H1 (cell line): Measurements from ENCODE around the gene FOXK1. TPM values are rescaled to one million over a fixed set of nuclear protein-coding genes. Genes with fewer than 3 reads are reported as not detected.

Experiments
- CTCF ChIA-PET: fragments of 300-600 bp; sonication (Branson Sonifier 250); formaldehyde crosslinking; loops from one replicate; lab custom pipeline; 2021; ENCODE audit not compliant: partially characterized antibody; lab: Charles Lee
- POLR2A ChIA-PET: fragments of 300-600 bp; sonication (Branson Sonifier 250); formaldehyde crosslinking; loops from one replicate; lab custom pipeline; 2021; ENCODE audit warnings: inconsistent platforms; ENCODE audit not compliant: partially characterized antibody; lab: Charles Lee
- DNase-seq, 2 experiments: peaks; one replicate each; pipeline versions ENCODE4 v3.0.0 to v3.0.0-alpha.2; 2010 to 2022; ENCODE audit warnings: low spot score in 2 of 2, low read depth in 1 of 2, mixed read lengths in 1 of 2
- FAIRE-seq: peaks from 2 replicates; lab custom pipeline; 2011; peaks lifted over from hg19 to GRCh38; lab: Jason Lieb, UNC
- H2AFZ ChIP-seq: 2 replicates; pipeline ENCODE4 v1.8.1; 2012; ENCODE audit warnings: low read length, inconsistent platforms
- H2AK5ac ChIP-seq: 2 replicates; pipeline ENCODE4 v1.6.1; 2013; ENCODE audit warnings: low read depth, low read length
- H2BK120ac ChIP-seq: replicated peaks from 2 replicates; pipeline ENCODE3; 2013; ENCODE audit warnings: low read depth, low read length, inconsistent platforms
- H2BK12ac ChIP-seq: 2 replicates; pipeline ENCODE4 v1.6.1; 2013; ENCODE audit warnings: low read depth, low read length
- H2BK15ac ChIP-seq: 2 replicates; pipeline ENCODE4 v1.6.1; 2013; ENCODE audit warnings: low read length
- H2BK20ac ChIP-seq: 2 replicates; pipeline ENCODE4 v1.6.1; 2013; ENCODE audit warnings: low read length
- H2BK5ac ChIP-seq: 2 replicates; pipeline ENCODE4 v1.6.1; 2013; ENCODE audit warnings: low read depth, low read length
- H3K14ac ChIP-seq: 2 replicates; pipeline ENCODE4 v1.6.1; 2013; ENCODE audit warnings: inconsistent platforms; ENCODE audit not compliant: insufficient read length
- H3K18ac ChIP-seq: 2 replicates; pipeline ENCODE4 v1.6.1; 2013; ENCODE audit warnings: low read length; ENCODE audit errors: extremely low read depth
- H3K23ac ChIP-seq: 2 replicates; pipeline ENCODE4 v1.6.1; 2013; ENCODE audit warnings: inconsistent platforms; ENCODE audit not compliant: insufficient read length
- H3K23me2 ChIP-seq: 2 replicates; pipeline ENCODE4 v1.6.1; 2013; ENCODE audit warnings: low read depth, low read length
- H3K27ac ChIP-seq: 2 replicates; pipeline ENCODE4 v1.6.1; 2011; ENCODE audit warnings: low read depth, low read length, inconsistent platforms
- H3K27me3 ChIP-seq, 4 experiments: replicated peaks in 1 of 4; 1 replicate in 1 of 4; 2 replicates in 3 of 4; pipeline versions ENCODE4 v1.6.1 to v1.8.1; 2011 to 2013; ENCODE audit warnings: low read length in 3 of 4, mild to moderate bottlenecking in 3 of 4, inconsistent platforms in 2 of 4, mixed read lengths in 2 of 4, moderate library complexity in 1 of 4; ENCODE audit not compliant: control insufficient read depth in 3 of 4, insufficient read depth in 3 of 4; ENCODE audit errors: extremely low read depth in 1 of 4
- H3K36me3 ChIP-seq, 4 experiments: 2 replicates each; pipeline versions ENCODE4 v1.6.1 to v1.8.1; 2011 to 2013; ENCODE audit warnings: mild to moderate bottlenecking in 4 of 4, low read length in 3 of 4, moderate library complexity in 2 of 4, control low read depth in 1 of 4, inconsistent platforms in 1 of 4; ENCODE audit not compliant: insufficient read depth in 4 of 4, control insufficient read depth in 2 of 4
- H3K4ac ChIP-seq: replicated peaks from 2 replicates; pipeline ENCODE3; 2013; ENCODE audit warnings: low read length, low read depth, mixed read lengths, inconsistent platforms; ENCODE audit not compliant: insufficient read length
- H3K4me1 ChIP-seq, 4 experiments: replicated peaks in 1 of 4; 1 replicate in 1 of 4; 2 replicates in 3 of 4; pipeline versions ENCODE4 v1.6.1 to v1.8.1; 2011 to 2013; ENCODE audit warnings: low read length in 3 of 4, inconsistent platforms in 2 of 4, mixed read lengths in 1 of 4; ENCODE audit not compliant: insufficient read depth in 4 of 4, control insufficient read depth in 3 of 4
- H3K4me2 ChIP-seq, 2 experiments: 2 replicates each; pipeline versions ENCODE4 v1.6.1 to v1.8.1; 2011 to 2013; ENCODE audit warnings: low read depth in 2 of 2, low read length in 2 of 2, control low read depth in 1 of 2, inconsistent platforms in 1 of 2, mild to moderate bottlenecking in 1 of 2; ENCODE audit not compliant: insufficient read depth in 1 of 2
- H3K4me3 ChIP-seq, 4 experiments: fragments of 200-600, 300-600 bp in 1 of 4; sonication (generic), shearing (Covaris generic), sonication (Bioruptor Twin) in 1 of 4; 2 replicates each; pipeline versions ENCODE4 v1.5.1 to v1.8.1; 2011 to 2016; ENCODE audit warnings: low read length in 4 of 4, low read depth in 3 of 4, control low read depth in 2 of 4, inconsistent platforms in 2 of 4, mild to moderate bottlenecking in 2 of 4, mixed read lengths in 1 of 4, moderate library complexity in 1 of 4; ENCODE audit not compliant: insufficient read depth in 2 of 4; ENCODE audit errors: extremely low read depth in 1 of 4
- H3K56ac ChIP-seq: replicated peaks from 2 replicates; pipeline ENCODE3; 2013; ENCODE audit warnings: low read depth, mild to moderate bottlenecking, mixed read lengths, low read length, inconsistent platforms; ENCODE audit not compliant: insufficient read length
- H3K79me1 ChIP-seq: 2 replicates; pipeline ENCODE4 v1.6.1; 2013; ENCODE audit warnings: low read depth, low read length, control low read depth
- H3K79me2 ChIP-seq, 2 experiments: 2 replicates each; pipeline versions ENCODE4 v1.6.1 to v1.8.1; 2012 to 2013; ENCODE audit warnings: low read length in 2 of 2, mild to moderate bottlenecking in 2 of 2, inconsistent platforms in 1 of 2; ENCODE audit not compliant: insufficient read depth in 2 of 2, control insufficient read depth in 1 of 2
- H3K9ac ChIP-seq, 4 experiments: replicated peaks in 1 of 4; 1 replicate in 1 of 4; 2 replicates in 3 of 4; pipeline versions ENCODE4 v1.6.1 to v1.8.1; 2011 to 2013; ENCODE audit warnings: low read depth in 3 of 4, low read length in 3 of 4, control low read depth in 2 of 4, mild to moderate bottlenecking in 2 of 4, moderate library complexity in 2 of 4, inconsistent platforms in 1 of 4; ENCODE audit errors: extremely low read depth in 1 of 4
- H3K9me3 ChIP-seq, 2 experiments: 2 replicates each; pipeline versions ENCODE4 v1.6.1 to v1.8.1; 2012 to 2013; ENCODE audit warnings: mild to moderate bottlenecking in 2 of 2, moderate library complexity in 2 of 2, control low read depth in 1 of 2, inconsistent platforms in 1 of 2, low read depth in 1 of 2, low read length in 1 of 2, mixed read lengths in 1 of 2; ENCODE audit not compliant: insufficient read depth in 2 of 2
- H4K20me1 ChIP-seq, 2 experiments: replicated peaks in 1 of 2; 2 replicates each; pipeline versions ENCODE3 to v1.8.1; 2011 to 2013; ENCODE audit warnings: inconsistent platforms in 2 of 2, low read length in 2 of 2, mild to moderate bottlenecking in 1 of 2; ENCODE audit not compliant: insufficient read depth in 2 of 2, control insufficient read depth in 1 of 2
- H4K5ac ChIP-seq: 2 replicates; pipeline ENCODE4 v1.6.1; 2013; ENCODE audit warnings: low read length, low read depth, mixed read lengths, inconsistent platforms; ENCODE audit not compliant: insufficient read length
- H4K8ac ChIP-seq: 2 replicates; pipeline ENCODE4 v1.8.0; 2013; ENCODE audit warnings: mild to moderate bottlenecking, moderate library complexity, low read length, inconsistent platforms; ENCODE audit not compliant: insufficient read depth; ENCODE audit errors: extremely low read depth
- H4K91ac ChIP-seq: replicated peaks from 2 replicates; pipeline ENCODE3; 2013; ENCODE audit warnings: low read length, mixed read lengths, inconsistent platforms; ENCODE audit not compliant: insufficient read length
- CHD2 ChIP-seq: IDR thresholded peaks from 2 replicates; pipeline ENCODE4 v1.6.1; 2012; ENCODE audit warnings: low read length, improper control_type of control experiment
- CTCF ChIP-seq, 3 experiments: IDR thresholded peaks; 1 replicate in 2 of 3; 2 replicates in 1 of 3; pipeline versions ENCODE4 v1.5.1 to v1.6.1; 2011; ENCODE audit warnings: low read length in 3 of 3, mild to moderate bottlenecking in 3 of 3, inconsistent platforms in 2 of 3, low read depth in 1 of 3, moderate library complexity in 1 of 3; ENCODE audit not compliant: insufficient read depth in 1 of 3; ENCODE audit errors: control extremely low read depth in 1 of 3
- E2F6 ChIP-seq: IDR thresholded peaks from 2 replicates; pipeline ENCODE4 v1.6.1; 2012; ENCODE audit warnings: inconsistent platforms
- EP300 ChIP-seq, 2 experiments: IDR thresholded peaks; 1 replicate in 1 of 2; 2 replicates in 1 of 2; pipeline ENCODE4 v1.6.1; 2011 to 2012; ENCODE audit warnings: low read depth in 2 of 2, low read length in 2 of 2, mild to moderate bottlenecking in 2 of 2, borderline replicate concordance in 1 of 2, inconsistent platforms in 1 of 2, moderate library complexity in 1 of 2
- HDAC2 ChIP-seq, 2 experiments: fragments of 300-600 bp in 1 of 2; sonication (generic) in 1 of 2; IDR thresholded peaks; 2 replicates each; pipeline ENCODE4 v1.6.1; 2011 to 2012; ENCODE audit warnings: low read depth in 2 of 2, low read length in 2 of 2, mild to moderate bottlenecking in 2 of 2, moderate library complexity in 2 of 2, borderline replicate concordance in 1 of 2, inconsistent platforms in 1 of 2
- POLR2AphosphoS5 ChIP-seq: IDR thresholded peaks from 2 replicates; pipeline ENCODE4 v1.6.1; 2011; ENCODE audit warnings: low read depth, low read length
- WGBS, 2 experiments: shearing (Covaris generic) in 1 of 2; methylation state at CpG; one replicate each; pipeline versions ENCODE4 v1.1.6 to v1.1.7; 2013 to 2015; ENCODE audit warnings: low lambda C conversion rate in 2 of 2, mixed read lengths in 2 of 2, inconsistent platforms in 1 of 2, low coverage in 1 of 2, missing lambda C conversion rate in 1 of 2; ENCODE audit not compliant: insufficient replicate concordance in 2 of 2, insufficient coverage in 1 of 2, insufficient read length in 1 of 2; ENCODE audit errors: extremely low coverage in 1 of 2, missing lambda C conversion rate in 1 of 2; 5-methylcytosine and 5-hydroxymethylcytosine counted together
- polyA plus RNA-seq, 7 experiments: library from polyadenylated mRNA; depleted of rRNA in 3 of 7; stranded (reverse) in 5 of 7; unstranded in 2 of 7; fragments of >200 nt in 5 of 7; fragments of 200-250 nt in 2 of 7; gene quantifications; 1 replicate in 5 of 7; 2 replicates in 1 of 7; 4 replicates in 1 of 7; pipeline versions ENCODE4 v1.2.1 to v1.2.3, GENCODE V29; 2011 to 2013; ENCODE audit warnings: missing spikeins in 2 of 7, mixed read lengths in 2 of 7
- total RNA-seq: library from RNA; stranded (reverse); fragmentation: NEBNext Ultra II Directional; extraction: Animal tissue kit (Norgen Biotek cat#: 25700); gene quantifications from 2 replicates; pipeline ENCODE4 v1.2.1, GENCODE V29; 2021

The FOXK1 gene
- total and polyA plus RNA-seq, 2 of the 8 experiments (the other 6 are each of a cell fraction or from before 2014, with no cell fraction given): 2.0 to 8.5 TPM

DNA sequence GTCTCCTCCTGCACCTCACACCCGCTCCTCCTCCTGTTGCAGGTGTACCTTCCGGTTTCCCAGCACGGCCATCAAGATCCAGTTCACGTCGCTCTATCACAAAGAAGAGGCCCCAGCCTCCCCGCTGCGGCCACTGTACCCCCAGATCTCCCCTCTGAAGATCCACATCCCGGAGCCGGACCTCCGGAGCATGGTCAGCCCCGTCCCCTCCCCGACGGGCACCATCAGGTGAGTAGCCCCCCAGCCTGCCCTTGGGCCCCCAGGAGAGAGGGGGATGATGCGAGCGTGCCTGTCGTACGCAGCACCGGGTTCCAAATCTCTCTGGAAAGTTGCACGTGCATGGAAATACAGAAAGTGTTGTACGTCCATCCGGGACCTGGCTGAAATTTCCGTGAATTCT, 58.7 kb downstream of the FOXK1 start:
- no peak overlapping the region for H3K27ac ChIP-seq
- H3K4me3 ChIP-seq: no peak overlapping the region
- no peaks in the 10 kb centered on the region for H3K23me2 ChIP-seq
- H3K9me3 ChIP-seq: no peaks in the 10 kb centered on the region
- H4K91ac ChIP-seq: no peak overlapping the region
- no peak overlapping the region for H3K56ac ChIP-seq
- no peak overlapping the region for H2AK5ac ChIP-seq
- no peak overlapping the region for H4K8ac ChIP-seq
- CTCF ChIA-PET: interaction anchor here (0.6 to 0.7 kb wide), 2 partner anchors 434 to 488 kb away, joined by 3 read pairs; no protein-coding TSS in a partner anchor
- no peak overlapping the region for H2BK20ac ChIP-seq
- peaks cover 3 to 46% (median 31%) of the 10 kb centered on the region in 4 experiments for H3K27me3 ChIP-seq
- H3K36me3 ChIP-seq: no peaks in the 10 kb centered on the region
- H3K18ac ChIP-seq: no peak overlapping the region
- H2BK120ac ChIP-seq: no peak overlapping the region
- no peak overlapping the region for H2AFZ ChIP-seq
- DNase-seq: no peak
- H3K4me2 ChIP-seq: no peak overlapping the region
- 94% methylated on average over 13 of the region's 22 CpGs; no CpG with 5 or more reads in 1 of the 2 experiments for WGBS, 2 experiments
- no peak overlapping the region for H3K4ac ChIP-seq
- FAIRE-seq: no peak
- peaks cover 10 to 21% of the 10 kb centered on the region in 2 experiments for H4K20me1 ChIP-seq
- no peak overlapping the region for H2BK15ac ChIP-seq
- H3K79me2 ChIP-seq: no peaks in the 10 kb centered on the region
- H2BK5ac ChIP-seq: no peak overlapping the region
- H2BK12ac ChIP-seq: no peak overlapping the region
- no peak overlapping the region for H3K23ac ChIP-seq
- H3K79me1 ChIP-seq: peaks cover 4% of the 10 kb centered on the region; the same call in 1 of the 2 replicates
- peaks cover 4 to 12% (median 8%) of the 10 kb centered on the region in 4 experiments for H3K4me1 ChIP-seq
- no peak overlapping the region for H4K5ac ChIP-seq
- TF ChIP-seq CHD2 (no peak), HDAC2 (IDR thresholded peaks at IDR 0.05; ENCODE audit: borderline replicate concordance in 1 of 2, low read depth in 2 of 2, low read length in 2 of 2) (no peak), EP300 (IDR thresholded peaks at IDR 0.05; ENCODE audit: borderline replicate concordance in 1 of 2, low read depth in 2 of 2, low read length in 2 of 2) (no peak), CTCF (IDR thresholded peaks at IDR 0.05; ENCODE audit: control extremely low read depth in 1 of 3, insufficient read depth in 1 of 3, low read depth in 1 of 3, low read length in 3 of 3) (no peak), POLR2AphosphoS5 (no peak), E2F6 (no peak)
- TF ChIP-seq, all 59 proteins: peak for 0
- POLR2A ChIA-PET: no interaction called here
- Histone ChIP-seq H3K9ac (no peak overlapping the region), H3K14ac (no peak overlapping the region)
